GM21717 (cell line): Measurements from ENCODE around the gene CHPF2.

ENCODE experiments used
- ATAC-seq: cut with Tn5 transposase; IDR thresholded peaks from one replicate; pipeline ENCODE4 v1.9.1; 2021; ENCODE audit warnings: mild to moderate bottlenecking, moderate library complexity; ENCODE audit not compliant: unreplicated experiment

CHPF2 gene, protein sequence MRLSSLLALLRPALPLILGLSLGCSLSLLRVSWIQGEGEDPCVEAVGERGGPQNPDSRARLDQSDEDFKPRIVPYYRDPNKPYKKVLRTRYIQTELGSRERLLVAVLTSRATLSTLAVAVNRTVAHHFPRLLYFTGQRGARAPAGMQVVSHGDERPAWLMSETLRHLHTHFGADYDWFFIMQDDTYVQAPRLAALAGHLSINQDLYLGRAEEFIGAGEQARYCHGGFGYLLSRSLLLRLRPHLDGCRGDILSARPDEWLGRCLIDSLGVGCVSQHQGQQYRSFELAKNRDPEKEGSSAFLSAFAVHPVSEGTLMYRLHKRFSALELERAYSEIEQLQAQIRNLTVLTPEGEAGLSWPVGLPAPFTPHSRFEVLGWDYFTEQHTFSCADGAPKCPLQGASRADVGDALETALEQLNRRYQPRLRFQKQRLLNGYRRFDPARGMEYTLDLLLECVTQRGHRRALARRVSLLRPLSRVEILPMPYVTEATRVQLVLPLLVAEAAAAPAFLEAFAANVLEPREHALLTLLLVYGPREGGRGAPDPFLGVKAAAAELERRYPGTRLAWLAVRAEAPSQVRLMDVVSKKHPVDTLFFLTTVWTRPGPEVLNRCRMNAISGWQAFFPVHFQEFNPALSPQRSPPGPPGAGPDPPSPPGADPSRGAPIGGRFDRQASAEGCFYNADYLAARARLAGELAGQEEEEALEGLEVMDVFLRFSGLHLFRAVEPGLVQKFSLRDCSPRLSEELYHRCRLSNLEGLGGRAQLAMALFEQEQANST

DNA sequence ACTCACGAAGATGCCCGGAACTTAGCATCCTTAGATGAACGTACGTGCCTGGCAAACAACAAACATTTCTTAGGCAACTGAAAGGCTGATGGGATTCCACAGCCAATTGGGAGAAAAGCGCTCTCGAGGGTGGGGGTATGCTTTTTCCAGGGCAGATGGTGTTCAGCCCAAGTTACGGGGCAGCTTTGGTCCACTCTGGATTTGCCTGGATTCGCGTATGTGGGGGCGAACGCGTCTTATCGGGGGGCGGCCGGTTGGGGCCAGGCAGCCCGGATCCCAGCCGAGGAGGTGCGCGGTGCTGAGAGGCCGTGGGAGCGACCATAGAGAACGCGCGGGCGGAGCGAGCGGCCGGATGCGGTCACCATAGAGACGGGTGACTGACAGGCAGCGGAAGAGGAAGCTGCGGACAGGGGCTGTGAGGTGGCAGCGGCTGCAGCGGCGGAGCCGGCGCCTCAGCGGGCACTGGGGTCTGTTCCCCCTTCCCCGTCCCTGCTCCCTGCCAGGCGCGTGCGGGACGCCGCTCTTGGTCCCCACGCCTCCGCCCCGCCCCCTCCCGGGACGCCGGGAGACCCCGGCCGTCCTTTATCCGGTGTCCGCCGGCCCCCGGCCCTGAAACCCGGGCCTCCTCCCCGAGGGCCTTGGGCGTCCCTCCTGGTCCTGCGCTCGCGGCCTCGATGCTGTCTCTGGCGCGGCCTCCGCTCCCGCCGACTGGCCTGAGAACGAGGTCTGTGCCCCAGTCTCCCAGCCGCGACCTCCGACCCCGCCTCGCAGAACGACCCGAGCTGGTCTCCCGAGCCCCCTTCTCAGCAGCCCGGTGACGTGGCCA lies at the start of gene CHPF2:
CHPF2 (plus strand) TSS at position 393 of the 826 bp plus-strand sequence. CDS start 1,529 bp downstream, outside the sequence.
- ATAC-seq: peak; percentile 97

DNA sequence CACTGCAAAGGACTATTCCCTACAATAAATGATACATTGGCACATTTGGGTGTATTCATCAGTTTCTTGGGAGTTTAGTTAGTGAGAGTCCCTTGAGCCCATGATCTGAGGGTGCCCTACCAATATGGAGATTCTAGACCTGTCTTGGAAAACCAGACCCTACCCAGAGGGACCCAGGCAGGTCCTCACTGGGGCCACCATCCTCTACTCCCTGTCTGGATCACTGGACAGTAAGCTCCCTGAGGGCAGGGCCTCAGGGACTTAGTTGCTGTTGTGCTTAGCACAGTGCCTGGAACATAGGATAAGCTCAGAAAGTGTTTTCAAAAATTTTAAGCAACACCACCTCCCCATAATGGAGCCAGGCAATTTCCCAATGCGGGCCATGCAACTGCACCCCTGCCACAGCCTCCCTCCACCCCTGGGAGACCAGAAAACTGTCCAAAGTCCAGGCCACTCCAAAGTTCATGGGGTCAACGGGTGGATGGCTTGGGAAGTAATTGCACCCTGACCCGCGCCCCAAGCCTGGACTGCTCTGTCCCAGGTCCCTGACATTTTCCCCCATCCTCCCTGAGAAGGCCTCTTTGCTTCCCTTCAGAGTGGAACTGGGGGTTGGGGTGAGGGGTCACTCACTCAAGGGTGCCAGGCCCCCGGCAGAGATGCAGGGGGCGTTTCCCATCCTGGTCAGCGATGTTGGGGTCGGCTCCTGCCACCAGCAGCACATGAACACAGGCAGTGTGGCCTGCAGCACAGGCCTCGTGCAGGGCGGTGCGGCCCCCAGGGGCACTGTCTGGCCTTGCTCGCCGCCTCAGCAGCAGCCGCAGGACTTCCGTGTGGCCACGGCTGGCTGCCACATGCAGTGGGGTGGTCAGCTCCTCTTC lies 46.3 kb upstream of the CHPF2 start:
- no peak for ATAC-seq

GRCh38 chr7:151186640-151187408 lies 45.5 kb upstream of the CHPF2 start, which contains the start of gene ASB10:
Gene ASB10, minus strand, starts transcription at chr7:151187250. Its CDS starts 120 bp downstream, at chr7:151187130.
- no peak for ATAC-seq

DNA sequence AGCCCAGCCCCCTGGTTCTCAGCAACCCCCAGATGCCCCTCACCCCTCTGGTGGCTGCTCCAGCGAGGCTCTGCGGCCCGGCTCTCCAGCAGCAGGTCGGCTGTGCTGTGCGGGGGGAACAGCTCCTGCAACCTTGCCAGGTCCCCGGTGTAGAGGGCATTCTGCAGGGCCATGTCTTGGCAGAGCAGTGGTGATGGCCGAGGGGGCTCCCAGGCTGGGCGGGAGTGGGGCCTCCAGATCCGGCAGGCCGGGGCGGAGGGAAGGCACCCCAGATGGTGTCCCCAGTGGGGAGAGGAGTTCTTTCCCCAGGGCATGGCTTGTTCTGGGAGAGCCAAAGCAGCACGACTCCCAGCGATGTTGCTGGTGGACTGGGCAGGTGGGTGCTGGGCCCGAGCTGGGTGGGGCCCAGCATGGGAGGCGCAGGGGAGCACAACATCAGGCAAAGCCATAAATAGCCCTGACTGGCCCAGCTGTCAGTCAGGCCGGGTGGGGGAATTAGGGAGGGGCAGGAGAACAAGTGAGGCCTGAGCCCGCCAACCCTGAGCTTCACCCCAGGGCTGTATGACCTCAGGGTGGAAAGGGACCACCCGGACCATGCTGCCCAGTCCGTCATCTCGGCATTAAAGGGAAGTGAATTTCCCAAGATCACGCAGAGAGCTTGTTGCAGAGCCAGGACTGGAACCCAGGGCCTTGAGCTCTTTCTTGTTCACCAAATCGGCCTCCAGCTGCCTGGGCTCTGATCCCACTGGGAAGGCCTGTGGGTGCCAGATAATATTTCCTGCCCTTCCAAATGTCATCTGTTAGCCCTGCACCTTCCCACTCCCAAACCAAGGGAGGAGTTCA lies 44.7 kb upstream of the CHPF2 start:
- no peak for ATAC-seq

GRCh38 chr7:151188252-151188542 lies 44.1 kb upstream of the CHPF2 start:
- no peak for ATAC-seq

- ATAC-seq: no peak
Measured at GRCh38 chr7:151189038-151189437, 43.2 kb upstream of the CHPF2 start.

- ATAC-seq: no peak
Measured at GRCh38 chr7:151191544-151191943, 40.7 kb upstream of the CHPF2 start.

- no peak for ATAC-seq
Measured at GRCh38 chr7:151192002-151192539, 40.2 kb upstream of the CHPF2 start.

DNA sequence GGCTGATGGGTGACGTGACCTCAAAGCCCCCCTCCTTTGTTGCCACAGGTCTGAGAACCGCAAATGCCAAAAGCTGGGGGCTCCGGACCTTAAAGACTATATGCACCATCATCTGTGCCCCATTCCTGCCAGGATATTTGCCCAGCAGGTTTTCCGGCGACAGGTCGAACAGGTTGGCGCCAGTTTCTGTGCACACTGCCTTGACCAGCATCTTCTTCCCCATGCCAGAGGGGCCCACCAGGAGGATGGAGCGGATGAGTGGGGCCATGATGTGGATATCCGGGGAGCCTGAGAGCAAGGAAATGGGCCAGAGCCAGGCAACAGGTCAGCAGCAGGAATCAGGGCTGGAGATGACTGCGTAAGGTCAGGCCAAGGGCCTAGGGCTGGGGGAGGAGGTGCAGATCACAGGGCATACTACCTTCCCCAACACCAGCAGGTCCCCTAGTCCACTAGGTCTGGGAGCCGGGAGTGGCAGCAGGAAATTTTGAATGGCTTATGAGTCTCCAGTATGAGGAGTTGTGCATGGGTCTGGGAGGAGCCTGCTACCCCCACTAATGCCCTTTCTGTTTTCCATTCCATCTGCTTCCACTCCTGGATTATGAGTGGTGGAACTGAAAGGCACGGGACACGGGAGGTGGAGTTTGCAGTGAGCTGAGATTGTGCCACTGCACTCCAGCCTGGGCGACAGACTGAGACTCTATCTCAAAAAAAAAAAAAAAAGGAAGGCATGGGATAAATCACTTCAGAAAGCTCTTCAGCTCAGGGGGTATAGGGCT lies 38.9 kb upstream of the CHPF2 start:
- no peak for ATAC-seq

GRCh38 chr7:151194188-151194587 lies 38.1 kb upstream of the CHPF2 start:
- no peak for ATAC-seq

DNA sequence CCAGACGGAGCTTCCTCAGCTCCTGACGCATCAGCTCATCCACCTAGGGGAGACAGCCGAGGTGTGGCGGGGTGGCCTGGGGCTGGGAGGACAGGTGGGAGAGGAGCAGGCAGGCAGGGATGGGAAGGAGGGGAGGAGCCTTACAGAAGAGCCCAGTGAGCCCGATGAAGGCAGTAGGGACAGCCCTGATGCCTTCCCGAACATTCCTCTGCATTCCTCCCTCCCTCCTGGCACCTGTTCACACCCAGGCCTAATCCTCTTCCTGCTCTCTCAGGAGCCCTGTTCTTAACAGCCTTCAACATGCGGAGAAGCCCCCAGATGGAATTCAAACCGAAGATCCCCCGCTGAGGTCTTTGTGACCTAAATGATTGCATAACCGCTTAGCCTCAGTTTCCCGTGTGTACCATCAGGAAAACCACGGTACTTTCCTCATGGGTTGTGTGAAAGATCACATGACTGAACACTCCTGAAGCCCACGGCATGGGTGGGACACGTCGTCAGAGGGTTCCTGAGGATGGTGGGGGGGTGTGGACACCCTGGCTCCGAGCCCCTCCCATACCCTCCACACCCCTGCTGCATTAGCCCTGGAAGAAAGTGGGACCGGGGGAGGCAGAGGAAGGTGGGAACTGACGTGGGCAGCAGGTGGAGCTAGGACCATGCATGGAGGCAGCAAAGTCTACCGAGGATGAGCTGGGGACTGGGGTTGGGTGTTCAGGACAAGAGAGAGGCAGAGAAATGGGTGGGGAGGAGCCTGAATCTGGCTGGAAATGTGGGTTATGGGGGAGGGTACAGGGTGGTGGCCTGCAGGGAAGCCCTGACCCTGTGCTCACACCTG lies 36.5 kb upstream of the CHPF2 start:
- no peak for ATAC-seq

- ATAC-seq: no peak
Measured at GRCh38 chr7:151197932-151198331, 34.4 kb upstream of the CHPF2 start.

- no peak for ATAC-seq
Measured at GRCh38 chr7:151198945-151199848, 33.1 kb upstream of the CHPF2 start.

GRCh38 chr7:151201344-151201743 lies 30.9 kb upstream of the CHPF2 start:
- no peak for ATAC-seq

GRCh38 chr7:151201751-151202150 lies 30.5 kb upstream of the CHPF2 start:
- ATAC-seq: no peak

DNA sequence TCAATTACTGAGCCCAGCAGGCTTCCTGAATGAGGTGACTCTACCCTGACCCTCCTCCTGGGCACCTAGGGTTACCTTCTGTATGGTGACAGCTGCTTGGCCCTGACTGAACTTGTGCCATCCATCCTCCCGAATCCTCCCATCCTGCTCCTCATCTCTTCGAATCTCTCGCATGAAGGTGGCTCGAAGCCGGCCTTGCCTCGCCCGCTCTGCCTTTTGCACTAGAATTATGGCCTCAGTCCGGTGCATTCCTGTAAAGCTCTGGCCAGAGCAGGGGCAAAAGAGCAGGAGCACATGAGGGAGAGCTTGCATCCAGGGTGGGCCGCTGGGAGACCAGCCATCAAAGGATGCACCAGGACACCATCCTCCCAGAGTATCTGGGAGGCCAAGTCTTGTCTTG lies 29.4 kb upstream of the CHPF2 start:
- ATAC-seq: no peak
